SK-N-SH (cell line): ENCODE results near the gene PAGE2. TPM values are rescaled to one million over a fixed set of nuclear protein-coding genes. Genes with fewer than 3 reads are reported as not detected.

Source experiments
- CTCF ChIA-PET: fragments of 300-600, 350-600 bp; formaldehyde crosslinking; extraction: SDS; loops from one replicate; lab custom pipeline; 2021; lab: Yijun Ruan, JAX
- POLR2A ChIA-PET: fragments of 350-600 bp; sonication (Branson Sonifier 250); formaldehyde crosslinking; extraction: SDS; loops from one replicate; lab custom pipeline; 2020; ENCODE audit warnings: antibody characterized with exemption, inconsistent platforms; lab: Yijun Ruan, JAX
- DNase-seq: peaks from one replicate; pipeline ENCODE4 v3.0.0; 2012
- H2AFZ ChIP-seq: fragments of 200-600 bp; sonication (generic); 2 replicates; pipeline ENCODE4 v1.8.1; 2016; ENCODE audit warnings: antibody characterized with exemption, mild to moderate bottlenecking, low read depth
- H3F3A ChIP-seq: fragments of 200-600 bp; sonication (generic); replicated peaks from 2 replicates; pipeline ENCODE3; 2016; ENCODE audit warnings: antibody characterized with exemption, mild to moderate bottlenecking; ENCODE audit not compliant: insufficient read depth
- H3K27ac ChIP-seq, 2 experiments: fragments of 200-500 bp in 1 of 2; fragments of 200-600 bp in 1 of 2; sonication (Bioruptor generic) in 1 of 2; sonication (generic), shearing (Covaris generic) in 1 of 2; 2 replicates each; pipeline versions ENCODE4 v1.5.1 to v1.6.1; 2014 to 2016; ENCODE audit warnings: low read depth in 2 of 2, inconsistent platforms in 1 of 2, low read length in 1 of 2, mild to moderate bottlenecking in 1 of 2, mixed read lengths in 1 of 2
- H3K27me3 ChIP-seq: fragments of 200-600 bp; sonication (generic), shearing (Covaris generic); 2 replicates; pipeline ENCODE4 v1.6.1; 2016; ENCODE audit warnings: mixed run types; ENCODE audit not compliant: insufficient read depth
- H3K36me3 ChIP-seq, 2 experiments: fragments of 200-500 bp in 1 of 2; fragments of 200-600 bp in 1 of 2; sonication (Bioruptor generic) in 1 of 2; sonication (generic) in 1 of 2; replicated peaks in 1 of 2; 2 replicates each; pipeline versions ENCODE3 to v1.5.1; 2014 to 2016; ENCODE audit warnings: low read length in 1 of 2, mild to moderate bottlenecking in 1 of 2; ENCODE audit not compliant: insufficient read depth in 2 of 2, control insufficient read depth in 1 of 2
- H3K4me1 ChIP-seq, 2 experiments: fragments of 200-500 bp in 1 of 2; fragments of 200-600 bp in 1 of 2; sonication (Bioruptor generic) in 1 of 2; sonication (generic), shearing (Covaris generic) in 1 of 2; 2 replicates each; pipeline versions ENCODE4 v1.5.1 to v1.6.1; 2014 to 2016; ENCODE audit warnings: low read depth in 1 of 2, low read length in 1 of 2, mixed run types in 1 of 2; ENCODE audit not compliant: insufficient read depth in 2 of 2, control insufficient read depth in 1 of 2
- H3K4me2 ChIP-seq: fragments of 200-600 bp; sonication (generic), shearing (Covaris generic); 2 replicates; pipeline ENCODE4 v1.6.1; 2017; ENCODE audit warnings: mixed run types
- H3K4me3 ChIP-seq, 2 experiments: fragments of 200-500 bp in 1 of 2; fragments of 200-600 bp in 1 of 2; sonication (Bioruptor generic) in 1 of 2; sonication (generic), shearing (Covaris generic) in 1 of 2; 2 replicates each; pipeline versions ENCODE4 v1.5.1 to v1.8.1; 2014 to 2016; ENCODE audit warnings: low read depth in 2 of 2, inconsistent platforms in 1 of 2, low read length in 1 of 2, mild to moderate bottlenecking in 1 of 2, mixed read lengths in 1 of 2, moderate library complexity in 1 of 2
- H3K79me2 ChIP-seq: fragments of 200-600 bp; sonication (generic); 2 replicates; pipeline ENCODE4 v1.8.1; 2017; ENCODE audit warnings: mild to moderate bottlenecking; ENCODE audit not compliant: insufficient read depth
- H3K9ac ChIP-seq: fragments of 200-600 bp; sonication (generic); 2 replicates; pipeline ENCODE4 v1.6.1; 2017; ENCODE audit warnings: mixed run types
- H3K9me2 ChIP-seq: fragments of 200-600 bp; sonication (generic); 2 replicates; pipeline ENCODE4 v1.6.1; 2017; ENCODE audit warnings: mixed run types
- H3K9me3 ChIP-seq: fragments of 200-600 bp; sonication (generic); 2 replicates; pipeline ENCODE4 v1.6.1; 2017; ENCODE audit warnings: mixed run types, mild to moderate bottlenecking, moderate library complexity
- H4K20me1 ChIP-seq: fragments of 200-600 bp; sonication (generic); 2 replicates; pipeline ENCODE4 v1.6.1; 2017; ENCODE audit warnings: mild to moderate bottlenecking, mixed run types; ENCODE audit not compliant: insufficient read depth
- FOSL2 ChIP-seq: IDR thresholded peaks from 2 replicates; pipeline ENCODE4 v1.4.0; 2012; ENCODE audit warnings: low read depth, mild to moderate bottlenecking, moderate library complexity, borderline replicate concordance
- FOXM1 ChIP-seq: IDR thresholded peaks from 2 replicates; pipeline ENCODE4 v1.4.0; 2012; ENCODE audit warnings: low read depth, mild to moderate bottlenecking
- JUND ChIP-seq: IDR thresholded peaks from 2 replicates; pipeline ENCODE4 v1.4.0; 2012
- RAD21 ChIP-seq: IDR thresholded peaks from 2 replicates; pipeline ENCODE4 v1.6.1; 2012; ENCODE audit warnings: mild to moderate bottlenecking, low read length
- RCOR1 ChIP-seq: fragments of 150-350 bp; IDR thresholded peaks from 2 replicates; pipeline ENCODE4 v1.6.1; 2017; ENCODE audit warnings: antibody characterized with exemption, low read length
- RFX5 ChIP-seq: IDR thresholded peaks from 2 replicates; pipeline ENCODE4 v1.6.1; 2012; ENCODE audit warnings: mild to moderate bottlenecking, improper control_type of control experiment, low read length
- TCF12 ChIP-seq: IDR thresholded peaks from 2 replicates; pipeline ENCODE4 v1.4.0; 2012
- WGBS: methylation state at CpG from one replicate; pipeline ENCODE4 v1.1.6; 2017; ENCODE audit warnings: low lambda C conversion rate; 5-methylcytosine and 5-hydroxymethylcytosine counted together
- polyA plus RNA-seq, 3 experiments: library from polyadenylated mRNA; depleted of rRNA; stranded (reverse); fragments of >200 nt; gene quantifications; 2 replicates each; pipeline ENCODE4 v1.2.3, GENCODE V29; 2012
- TF ChIP-seq, protein P1 (sequence below): IDR thresholded peaks from 2 replicates; pipeline ENCODE4 v1.4.0; 2012; ENCODE audit warnings: low read depth, borderline replicate concordance

PAGE2 gene
- polyA plus RNA-seq, 1 of the 3 experiments (the other 2 are of a cell fraction) = 4.2 TPM

DNA sequence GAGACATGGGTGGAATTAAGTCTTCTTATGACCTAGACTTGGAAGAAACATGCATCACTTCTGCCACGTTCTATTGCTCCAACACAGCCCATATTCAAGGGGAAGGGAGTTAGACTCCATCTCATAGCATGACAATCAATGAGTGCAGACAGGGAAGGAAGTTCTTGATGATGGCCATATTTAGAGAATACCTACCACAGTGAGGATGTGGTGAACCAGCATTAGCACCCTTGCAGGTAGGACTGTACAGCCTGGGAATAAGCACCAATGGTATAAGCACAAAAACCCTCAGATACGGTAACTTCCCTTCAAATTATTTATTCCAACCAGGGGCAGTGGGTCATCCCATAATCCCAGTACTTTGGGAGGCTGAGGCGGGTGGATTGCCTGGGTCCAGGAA lies 29.8 kb downstream of the PAGE2 start:
- WGBS = 33% methylated on average over 3 of the region's 3 CpGs
- Histone ChIP-seq H3K9me3 (no peaks in the 10 kb centered on the region), H3K27me3 (peaks cover 25% of the 10 kb centered on the region), H4K20me1 (no peaks in the 10 kb centered on the region), H3F3A (no peaks in the 10 kb centered on the region), H2AFZ (no peak overlapping the region), H3K9me2 (no peaks in the 10 kb centered on the region), H3K4me2 (no peak overlapping the region), H3K36me3 (no peaks in the 10 kb centered on the region), H3K4me1 (peaks cover 0 to 10% of the 10 kb centered on the region in 2 experiments; a peak in 1 of 4 replicates), H3K27ac (no peak overlapping the region), H3K9ac (no peak overlapping the region), H3K4me3 (no peak overlapping the region), H3K79me2 (no peaks in the 10 kb centered on the region)
- ChIA-PET CTCF (no interaction called here), POLR2A (no interaction called here)
- TF ChIP-seq RFX5 (no peak), FOXM1 (no peak)
- DNase-seq = no peak

DNA sequence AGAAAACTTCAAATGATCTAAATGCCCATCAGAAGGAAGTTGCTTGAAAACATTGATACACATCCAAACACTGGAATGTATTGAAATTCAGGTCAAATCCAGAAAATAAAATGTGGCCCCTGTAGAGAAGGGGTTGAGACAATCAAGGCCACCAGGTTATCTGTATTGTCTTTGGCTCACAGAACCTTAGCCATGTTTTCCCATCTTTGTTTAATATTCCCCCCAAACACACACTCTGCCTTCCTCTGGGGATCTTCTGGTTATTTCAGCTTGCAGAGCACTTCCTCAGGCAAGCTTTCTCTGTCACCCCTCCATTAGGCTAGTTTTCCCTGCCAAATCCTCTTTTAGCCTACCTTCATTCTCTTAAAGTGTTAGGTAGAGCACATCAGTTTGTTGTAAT lies 30.5 kb downstream of the PAGE2 start:
- H3K9ac ChIP-seq = no peak overlapping the region
- TF ChIP-seq, protein P1, sequence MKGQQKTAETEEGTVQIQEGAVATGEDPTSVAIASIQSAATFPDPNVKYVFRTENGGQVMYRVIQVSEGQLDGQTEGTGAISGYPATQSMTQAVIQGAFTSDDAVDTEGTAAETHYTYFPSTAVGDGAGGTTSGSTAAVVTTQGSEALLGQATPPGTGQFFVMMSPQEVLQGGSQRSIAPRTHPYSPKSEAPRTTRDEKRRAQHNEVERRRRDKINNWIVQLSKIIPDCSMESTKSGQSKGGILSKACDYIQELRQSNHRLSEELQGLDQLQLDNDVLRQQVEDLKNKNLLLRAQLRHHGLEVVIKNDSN = no peak
- TF ChIP-seq FOSL2 (no peak), RAD21 (no peak)
- CTCF ChIA-PET = interaction anchor here (1.3 kb wide), 1 partner anchor 16 kb away, joined by 7 read pairs; no protein-coding TSS in a partner anchor
- H3K9me3 ChIP-seq = no peaks in the 10 kb centered on the region
- POLR2A ChIA-PET = no interaction called here
- H2AFZ ChIP-seq = no peak overlapping the region
- no peak overlapping the region for H3K27ac ChIP-seq
- no peak for DNase-seq
- no peak overlapping the region for H3K4me2 ChIP-seq
- H3K4me1 ChIP-seq = peaks cover 0 to 12% of the 10 kb centered on the region in 2 experiments; a peak in 1 of 4 replicates
- H4K20me1 ChIP-seq = no peaks in the 10 kb centered on the region
- no peaks in the 10 kb centered on the region for H3F3A ChIP-seq
- H3K4me3 ChIP-seq = no peak overlapping the region
- H3K9me2 ChIP-seq = no peaks in the 10 kb centered on the region
- H3K79me2 ChIP-seq = no peaks in the 10 kb centered on the region
- H3K36me3 ChIP-seq = no peaks in the 10 kb centered on the region
- peaks cover 31% of the 10 kb centered on the region for H3K27me3 ChIP-seq

DNA sequence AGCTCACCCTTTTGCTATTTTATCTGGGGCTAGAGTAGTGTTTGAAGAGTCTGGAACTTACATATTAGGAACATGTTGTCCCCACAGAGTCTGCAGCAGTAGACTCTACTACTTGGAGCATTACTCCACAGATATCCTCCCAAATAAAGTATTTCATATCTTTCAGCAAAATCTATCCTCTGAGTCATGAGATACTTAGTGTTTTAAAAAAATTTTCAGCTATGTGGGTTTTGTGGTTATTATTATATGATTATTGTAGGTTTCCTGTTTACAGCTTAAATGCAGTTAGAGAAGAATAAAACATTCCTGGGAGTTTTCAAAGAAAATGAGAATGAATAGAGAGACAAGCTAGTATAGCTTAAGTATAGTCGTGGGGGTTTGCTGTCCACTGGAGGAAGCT lies 30.9 kb downstream of the PAGE2 start:
- 14% methylated on average over 1 of the region's 1 CpG for WGBS

More for the DNA sequence above, 30.9 kb downstream of the PAGE2 start:
- Histone ChIP-seq H4K20me1 (no peaks in the 10 kb centered on the region), H3K36me3 (no peaks in the 10 kb centered on the region), H3K9ac (no peak overlapping the region), H3K27me3 (peaks cover 33% of the 10 kb centered on the region), H3K27ac (no peak overlapping the region), H3K4me2 (peak overlapping the region; percentile 43; the same call in 1 of the 2 replicates), H3K79me2 (no peaks in the 10 kb centered on the region), H3K4me3 (no peak overlapping the region), H3K4me1 (peaks cover 0 to 12% of the 10 kb centered on the region in 2 experiments; a peak in 1 of 4 replicates), H3K9me3 (no peaks in the 10 kb centered on the region), H3K9me2 (no peaks in the 10 kb centered on the region), H2AFZ (no peak overlapping the region), H3F3A (no peaks in the 10 kb centered on the region)
- no peak for DNase-seq
- CTCF ChIA-PET = interaction anchor here (1.3 kb wide), 1 partner anchor 15 kb away, joined by 7 read pairs; no protein-coding TSS in a partner anchor
- POLR2A ChIA-PET = no interaction called here
- peak; percentile 44; the same call in 1 of the 2 replicates for TF ChIP-seq FOSL2
- TF ChIP-seq JUND = 0 out of 2 replicates have a peak, but pooled peaks have one; percentile 10
- TF ChIP-seq TCF12 = peak; percentile 38; the same call in 1 of the 2 replicates
- TF ChIP-seq RCOR1 = no peak
